ENCODE results near the gene NXPE4.

- TF ChIP-seq POLR2AphosphoS5 (IDR thresholded peaks at IDR 0.05; ENCODE audit: low read depth, low read length) (no peak), CTCF (IDR thresholded peaks at IDR 0.05) (no peak), EZH2phosphoT487 (IDR thresholded peaks at IDR 0.05; ENCODE audit: borderline replicate concordance, low read depth) (no peak), PBX3 (IDR thresholded peaks at IDR 0.05) (no peak), ZBTB33 (IDR thresholded peaks at IDR 0.05; ENCODE audit: borderline replicate concordance, low read depth) (no peak)
These were observed 35.9 kb downstream of the NXPE4 start, which contains the start of gene NXPE1 for GRCh38 chr11:114559425-114560310.

All from SK-N-SH (cell line).